GM21786 (cell line): Measurements from ENCODE around the gene SLC23A3.

Experiments
- ATAC-seq: cut with Tn5 transposase; IDR thresholded peaks from one replicate; pipeline ENCODE4 v1.9.1; 2021; ENCODE audit not compliant: unreplicated experiment

SLC23A3 gene

GRCh38 chr2:219155054-219155644, 14.7 kb downstream of the SLC23A3 start:
- ATAC-seq: no peak

DNA sequence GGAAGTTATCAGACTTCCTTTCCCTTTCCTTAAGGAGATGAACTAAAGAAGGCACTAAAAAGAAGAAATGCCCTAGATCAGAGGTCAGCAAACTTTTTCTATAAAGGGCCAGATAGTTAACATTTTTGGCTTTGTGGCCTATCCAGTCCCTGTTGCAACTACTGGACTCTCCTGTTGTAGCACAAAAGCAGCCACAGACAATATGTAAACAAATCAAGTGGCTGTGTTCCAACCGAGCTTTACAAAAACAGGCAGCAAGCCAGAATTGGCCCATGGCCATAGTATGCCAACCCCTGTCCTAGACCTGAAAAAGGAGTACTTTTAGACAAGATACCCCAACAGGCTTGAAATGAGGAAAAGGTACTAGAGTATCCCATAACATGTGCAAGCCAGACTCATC, 20.2 kb downstream of the SLC23A3 start:
- no peak for ATAC-seq

GRCh38 chr2:219142329-219142728, 27.5 kb downstream of the SLC23A3 start:
- no peak for ATAC-seq

DNA sequence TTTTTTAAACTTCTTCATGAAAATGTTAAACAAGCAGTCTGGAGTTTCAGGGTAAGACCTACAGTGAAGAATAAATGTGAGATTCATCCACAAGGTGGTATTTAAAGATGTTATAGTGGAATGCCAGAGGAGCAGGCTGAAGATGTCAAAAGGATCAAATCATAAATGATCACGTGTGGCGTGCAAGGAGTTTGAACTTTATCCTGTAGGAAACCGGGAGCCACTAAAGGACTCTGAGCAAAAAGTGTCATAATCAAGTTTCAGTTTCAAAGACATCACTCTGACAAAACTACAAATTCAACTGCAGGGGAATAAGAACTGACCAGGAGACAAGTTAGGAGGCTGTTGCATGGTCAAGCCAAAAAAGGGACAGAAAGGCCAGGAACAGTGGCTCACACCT, 29.1 kb downstream of the SLC23A3 start:
- ATAC-seq: no peak

GRCh38 chr2:219133976-219134375, 35.9 kb downstream of the SLC23A3 start:
- ATAC-seq: no peak

DNA sequence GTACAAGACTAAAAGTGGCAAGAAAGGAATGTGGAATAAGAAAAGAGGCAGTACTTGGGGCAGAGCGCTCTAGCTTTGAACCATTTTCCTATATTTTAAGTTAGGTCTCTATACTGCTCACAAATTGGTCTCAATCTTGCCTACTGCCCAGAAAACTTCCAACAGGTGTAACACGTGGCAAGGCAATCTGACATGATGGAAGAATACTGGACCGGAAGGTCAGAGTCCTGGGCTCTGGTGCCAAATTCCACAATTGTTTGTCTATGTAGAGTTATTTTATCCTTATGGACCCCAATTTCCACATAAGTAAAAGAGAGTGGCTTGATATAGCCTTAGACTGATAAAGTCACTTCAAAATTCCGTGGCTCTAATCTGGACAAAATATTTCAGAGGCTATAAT, 38.1 kb downstream of the SLC23A3 start:
- ATAC-seq: no peak

DNA sequence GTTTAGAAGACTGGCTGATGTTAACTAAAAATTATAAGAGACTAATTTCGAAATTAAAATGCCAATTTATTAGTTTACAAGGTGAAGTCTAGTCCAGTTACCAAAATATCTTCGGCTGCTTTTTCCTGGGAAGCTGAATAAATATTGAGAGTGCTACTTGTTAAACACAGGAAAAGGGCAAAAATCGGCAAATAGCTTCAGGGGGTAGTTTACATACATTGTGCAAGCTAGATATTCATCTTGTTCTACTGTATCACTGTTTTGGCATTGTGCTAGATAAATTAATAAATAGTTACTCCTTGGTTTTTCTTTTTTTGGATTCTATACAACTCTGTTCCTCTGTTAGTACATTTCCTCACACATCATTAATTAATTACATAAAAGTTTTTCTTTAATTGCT, 38.5 kb downstream of the SLC23A3 start:
- no peak for ATAC-seq

DNA sequence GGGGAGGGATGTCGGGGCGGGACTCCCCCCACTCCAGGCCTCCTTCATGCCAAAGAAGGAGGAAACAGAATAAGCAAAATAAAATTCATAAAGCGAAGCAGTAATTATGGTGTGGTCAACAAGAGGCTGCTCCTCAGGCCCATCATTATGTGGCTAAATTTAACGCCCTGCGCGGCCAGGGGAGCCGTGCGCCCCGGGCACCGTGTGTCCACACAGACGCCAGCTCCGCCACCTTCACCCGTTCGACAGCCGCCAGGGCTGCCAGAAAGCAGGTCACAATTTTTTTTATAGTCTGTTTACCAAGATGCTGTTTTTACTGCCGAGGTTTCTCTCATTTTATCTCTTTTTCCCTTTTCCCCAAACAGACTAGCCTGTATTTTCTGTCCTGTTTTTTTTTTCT, 40.2 kb downstream of the SLC23A3 start:
- ATAC-seq: no peak

GRCh38 chr2:219128396-219128795, 41.4 kb downstream of the SLC23A3 start:
- no peak for ATAC-seq

- no peak for ATAC-seq
Observed at GRCh38 chr2:219127037-219127635, 42.7 kb downstream of the SLC23A3 start.

DNA sequence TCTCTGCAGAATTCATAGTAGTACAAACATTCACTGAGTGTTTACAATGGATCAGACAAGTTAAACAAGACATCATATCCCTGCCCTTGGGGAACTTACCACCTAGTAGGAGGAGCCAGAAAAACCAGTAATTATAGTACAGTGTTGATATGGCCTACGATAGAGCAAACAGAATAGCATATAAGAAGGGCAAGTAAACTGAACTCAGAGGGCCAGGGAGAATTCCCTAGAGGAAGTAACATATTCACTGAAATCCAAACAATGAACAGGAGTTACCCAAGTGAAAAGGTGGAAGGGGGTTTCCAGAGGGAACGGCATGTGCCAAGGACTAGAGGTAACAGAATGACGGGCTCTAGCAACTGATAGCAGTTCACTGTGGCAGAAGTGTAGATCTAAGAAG, 43.3 kb downstream of the SLC23A3 start:
- no peak for ATAC-seq

- ATAC-seq: no peak
Observed at GRCh38 chr2:219125886-219126270, 44.0 kb downstream of the SLC23A3 start.

DNA sequence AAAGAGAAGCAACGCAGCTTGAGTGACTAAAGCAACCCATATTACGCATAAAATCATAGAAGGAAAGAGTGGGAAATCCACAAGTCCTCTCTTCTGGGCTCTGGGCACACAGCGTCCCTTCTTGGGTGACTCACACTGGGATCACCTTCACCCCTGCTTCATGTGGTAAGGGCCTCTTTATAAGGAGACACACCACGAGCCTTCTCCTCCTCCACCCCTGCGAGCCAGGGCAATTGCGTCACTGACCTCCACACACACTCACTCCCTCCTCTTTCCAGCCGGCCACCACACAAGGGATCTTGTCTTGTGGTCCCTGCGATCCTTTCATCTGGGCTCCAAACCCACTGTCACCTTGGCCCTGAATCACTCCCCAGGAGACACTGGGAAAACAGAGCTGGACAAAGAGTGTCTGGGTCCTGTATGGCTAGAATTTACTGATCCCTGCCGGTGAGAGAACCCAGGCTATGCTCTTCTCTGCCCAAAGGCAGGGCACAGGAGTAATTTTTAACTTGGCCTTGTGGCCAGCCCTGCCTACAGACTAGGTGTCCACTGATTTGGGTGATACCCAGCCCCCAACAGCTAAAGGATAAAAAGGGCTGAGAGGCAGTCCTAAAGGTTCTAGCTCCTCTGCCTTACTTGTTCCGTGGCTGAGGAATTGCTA, 44.5 kb downstream of the SLC23A3 start:
- ATAC-seq: no peak

GRCh38 chr2:219124381-219125110, 45.3 kb downstream of the SLC23A3 start:
- no peak for ATAC-seq

DNA sequence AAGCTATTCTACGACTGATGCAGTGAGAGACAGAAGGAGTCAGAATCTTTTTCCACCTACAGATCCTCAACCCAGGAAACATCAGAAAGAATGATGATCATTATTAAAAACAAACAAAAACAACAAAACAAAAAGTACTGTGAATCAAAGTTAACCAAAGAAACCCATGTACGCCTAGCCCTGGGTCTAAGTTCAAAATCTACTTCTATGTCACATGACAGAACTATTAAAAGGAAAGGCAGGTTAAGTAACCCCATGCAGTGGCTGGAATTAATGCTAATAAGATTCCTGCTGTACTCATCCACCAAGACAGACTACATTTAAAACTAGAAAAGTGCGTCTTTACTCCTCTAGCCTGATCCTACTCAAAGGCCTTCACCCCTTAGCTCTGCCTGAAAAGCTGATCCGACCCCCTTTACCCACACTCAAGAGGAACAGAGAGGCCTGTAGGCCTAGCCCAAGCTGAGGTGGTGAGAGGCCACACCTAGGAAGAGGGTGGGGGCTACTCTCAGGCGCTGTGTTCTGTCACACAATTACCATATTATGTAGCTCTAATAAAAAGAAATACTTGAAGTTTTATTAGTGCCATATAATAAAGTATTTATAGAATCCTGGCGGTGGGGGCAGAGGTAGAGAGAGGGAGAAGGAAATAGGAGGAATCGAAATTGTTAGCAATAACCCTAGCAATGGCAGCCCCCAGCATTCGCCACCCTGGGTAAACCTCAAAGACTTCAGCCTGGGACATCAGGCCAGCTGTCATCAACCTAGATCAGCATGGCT, 46.3 kb downstream of the SLC23A3 start:
- ATAC-seq: no peak

- no peak for ATAC-seq
Observed at GRCh38 chr2:219122202-219122980, 47.4 kb downstream of the SLC23A3 start.

- ATAC-seq: no peak
Observed at GRCh38 chr2:219120082-219120481, 49.7 kb downstream of the SLC23A3 start.

- no peak for ATAC-seq
Observed at GRCh38 chr2:219119422-219120043, 50.3 kb downstream of the SLC23A3 start.

DNA sequence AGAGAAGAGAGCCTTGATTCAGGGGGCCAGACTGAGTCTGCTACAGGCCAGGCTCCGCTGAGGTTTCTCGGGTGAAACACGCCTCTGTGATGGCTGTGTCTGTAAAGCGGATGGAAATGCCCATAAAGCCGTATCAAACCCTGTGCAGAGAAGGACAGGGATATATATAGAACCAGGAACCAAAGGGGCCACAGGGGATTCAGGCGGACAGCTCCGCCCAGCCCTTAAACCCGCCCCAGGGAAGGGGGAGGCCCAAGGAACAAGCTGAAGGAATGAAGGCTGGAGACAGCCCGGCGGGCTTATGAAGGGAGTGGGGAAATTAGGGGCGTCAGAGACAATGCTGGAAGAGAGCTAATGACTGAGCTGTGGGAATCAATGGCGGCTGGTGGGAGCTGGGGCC, 51.3 kb downstream of the SLC23A3 start:
- no peak for ATAC-seq
